ENCODE results near the gene CENPM. TPM values are rescaled to one million over a fixed set of nuclear protein-coding genes. Genes with fewer than 3 reads are reported as not detected.

The CENPM gene
- total and polyA plus RNA-seq, 9 donors: 6.7 to 11.6 (median 8.9) TPM

GRCh38 chr22:41922328-41922727, 24.6 kb downstream of the CENPM start:
- peaks cover 67% of the 10 kb centered on the region for H3K27me3 ChIP-seq (ENCODE audit: control insufficient read depth, insufficient read depth, low read length)
- H3K4me1 ChIP-seq (ENCODE audit: control insufficient read depth, insufficient read depth, low read length): peaks cover 34% of the 10 kb centered on the region
- H3K36me3 ChIP-seq (ENCODE audit: control insufficient read depth, insufficient read depth, low read length): no peaks in the 10 kb centered on the region
- H3K27ac ChIP-seq (ENCODE audit: low read length): no peak overlapping the region
- WGBS (ENCODE audit: insufficient coverage): 82% methylated on average over 3 of the region's 5 CpGs
- no peak for DNase-seq
- no peak overlapping the region for H3K4me3 ChIP-seq (ENCODE audit: low read length)
- H3K9me3 ChIP-seq (replicated peaks; ENCODE audit: control insufficient read depth, low read depth, low read length): no peaks in the 10 kb centered on the region

GRCh38 chr22:41920271-41920976, 26.5 kb downstream of the CENPM start:
- Histone ChIP-seq H3K9me3 (replicated peaks; ENCODE audit: control insufficient read depth, low read depth, low read length) (no peaks in the 10 kb centered on the region), H3K4me1 (ENCODE audit: control insufficient read depth, insufficient read depth, low read length) (peaks cover 34% of the 10 kb centered on the region), H3K27ac (ENCODE audit: low read length) (no peak overlapping the region), H3K27me3 (ENCODE audit: control insufficient read depth, insufficient read depth, low read length) (peaks cover 69% of the 10 kb centered on the region), H3K36me3 (ENCODE audit: control insufficient read depth, insufficient read depth, low read length) (no peaks in the 10 kb centered on the region), H3K4me3 (ENCODE audit: low read length) (peak overlapping the region; percentile 38)
- peak; percentile 58 for DNase-seq
- 20% methylated on average over 15 of the region's 21 CpGs for WGBS (ENCODE audit: insufficient coverage)

- H3K36me3 ChIP-seq (ENCODE audit: control insufficient read depth, insufficient read depth, low read length): no peaks in the 10 kb centered on the region
- WGBS (ENCODE audit: insufficient coverage): 1% methylated on average over 59 of the region's 62 CpGs
- H3K27me3 ChIP-seq (ENCODE audit: control insufficient read depth, insufficient read depth, low read length): peaks cover 68% of the 10 kb centered on the region
- no peaks in the 10 kb centered on the region for H3K9me3 ChIP-seq (replicated peaks; ENCODE audit: control insufficient read depth, low read depth, low read length)
- peaks cover 38% of the 10 kb centered on the region for H3K4me1 ChIP-seq (ENCODE audit: control insufficient read depth, insufficient read depth, low read length)
- peak; percentile 68 for DNase-seq
- H3K4me3 ChIP-seq (ENCODE audit: low read length): peak overlapping the region; percentile 38
- no peak overlapping the region for H3K27ac ChIP-seq (ENCODE audit: low read length)
Measured at GRCh38 chr22:41919357-41920224, 27.4 kb downstream of the CENPM start.

GRCh38 chr22:41917903-41918791, 28.8 kb downstream of the CENPM start:
- H3K27ac ChIP-seq (ENCODE audit: low read length): no peak overlapping the region
- peak; percentile 77 for DNase-seq
- H3K4me1 ChIP-seq (ENCODE audit: control insufficient read depth, insufficient read depth, low read length): peaks cover 38% of the 10 kb centered on the region
- whole genome bisulfite sequencing (ENCODE audit: insufficient coverage): 48% methylated on average over 15 of the region's 23 CpGs
- H3K27me3 ChIP-seq (ENCODE audit: control insufficient read depth, insufficient read depth, low read length): peaks cover 75% of the 10 kb centered on the region
- no peaks in the 10 kb centered on the region for H3K36me3 ChIP-seq (ENCODE audit: control insufficient read depth, insufficient read depth, low read length)
- H3K4me3 ChIP-seq (ENCODE audit: low read length): no peak overlapping the region
- H3K9me3 ChIP-seq (replicated peaks; ENCODE audit: control insufficient read depth, low read depth, low read length): no peaks in the 10 kb centered on the region

- no peak for DNase-seq
- peaks cover 79% of the 10 kb centered on the region for H3K27me3 ChIP-seq (ENCODE audit: control insufficient read depth, insufficient read depth, low read length)
- 66% methylated on average over 6 of the region's 11 CpGs for WGBS (ENCODE audit: insufficient coverage)
Measured at GRCh38 chr22:41917375-41917902, 29.5 kb downstream of the CENPM start.

GRCh38 chr22:41916745-41917358, 30.1 kb downstream of the CENPM start:
- Histone ChIP-seq H3K27me3 (ENCODE audit: control insufficient read depth, insufficient read depth, low read length) (peaks cover 85% of the 10 kb centered on the region), H3K36me3 (ENCODE audit: control insufficient read depth, insufficient read depth, low read length) (no peaks in the 10 kb centered on the region), H3K4me3 (ENCODE audit: low read length) (no peak overlapping the region), H3K27ac (ENCODE audit: low read length) (no peak overlapping the region), H3K4me1 (ENCODE audit: control insufficient read depth, insufficient read depth, low read length) (peaks cover 38% of the 10 kb centered on the region), H3K9me3 (replicated peaks; ENCODE audit: control insufficient read depth, low read depth, low read length) (no peaks in the 10 kb centered on the region)
- DNase-seq: no peak
- 23% methylated on average over 7 of the region's 10 CpGs for WGBS (ENCODE audit: insufficient coverage)

More at GRCh38 chr22:41917375-41917902, 29.5 kb downstream of the CENPM start:
- Histone ChIP-seq H3K27ac (ENCODE audit: low read length) (no peak overlapping the region), H3K4me1 (ENCODE audit: control insufficient read depth, insufficient read depth, low read length) (peaks cover 38% of the 10 kb centered on the region), H3K9me3 (replicated peaks; ENCODE audit: control insufficient read depth, low read depth, low read length) (no peaks in the 10 kb centered on the region), H3K36me3 (ENCODE audit: control insufficient read depth, insufficient read depth, low read length) (no peaks in the 10 kb centered on the region), H3K4me3 (ENCODE audit: low read length) (no peak overlapping the region)

GRCh38 chr22:41915786-41916493, 31.0 kb downstream of the CENPM start:
- H3K27ac ChIP-seq (ENCODE audit: low read length): no peak overlapping the region
- no peak for DNase-seq
- peaks cover 93% of the 10 kb centered on the region for H3K27me3 ChIP-seq (ENCODE audit: control insufficient read depth, insufficient read depth, low read length)
- 8% methylated on average over 3 of the region's 11 CpGs for WGBS (ENCODE audit: insufficient coverage)
- no peaks in the 10 kb centered on the region for H3K9me3 ChIP-seq (replicated peaks; ENCODE audit: control insufficient read depth, low read depth, low read length)
- H3K36me3 ChIP-seq (ENCODE audit: control insufficient read depth, insufficient read depth, low read length): no peaks in the 10 kb centered on the region
- no peak overlapping the region for H3K4me3 ChIP-seq (ENCODE audit: low read length)
- peaks cover 43% of the 10 kb centered on the region for H3K4me1 ChIP-seq (ENCODE audit: control insufficient read depth, insufficient read depth, low read length)

GRCh38 chr22:41915035-41915785, 31.7 kb downstream of the CENPM start, which contains the start of gene SHISA8:
TSS of gene SHISA8 (minus strand) at chr22:41915074. CDS start at chr22:41914667, 407 bp downstream.
- peak; percentile 73 for DNase-seq
- peaks cover 43% of the 10 kb centered on the region for H3K4me1 ChIP-seq (ENCODE audit: control insufficient read depth, insufficient read depth, low read length)

More at GRCh38 chr22:41915035-41915785, 31.7 kb downstream of the CENPM start, which contains the start of gene SHISA8:
- H3K9me3 ChIP-seq (replicated peaks; ENCODE audit: control insufficient read depth, low read depth, low read length): no peaks in the 10 kb centered on the region
- no peak within 1 kb of the TSS for H3K27ac ChIP-seq (ENCODE audit: low read length)
- H3K36me3 ChIP-seq (ENCODE audit: control insufficient read depth, insufficient read depth, low read length): no peaks in the 10 kb centered on the region
- peaks cover 93% of the 10 kb centered on the region for H3K27me3 ChIP-seq (ENCODE audit: control insufficient read depth, insufficient read depth, low read length)
- H3K4me3 ChIP-seq (ENCODE audit: low read length): peak within 1 kb of the TSS; percentile 17
- 5% methylated on average over 21 of the region's 63 CpGs for WGBS (ENCODE audit: insufficient coverage)
